Glutamatergic neuron (in vitro differentiated cells): Measurements from ENCODE around the gene MAN2B1. TPM values are rescaled to one million over a fixed set of nuclear protein-coding genes. Genes with fewer than 3 reads are reported as not detected.

Experiments
- DNase-seq: peaks from one replicate; pipeline ENCODE4 v3.0.0; 2022
- H3K27ac Mint-ChIP-seq: one replicate; pipeline ENCODE4 v1.8.0; 2020; ENCODE audit warnings: mild to moderate bottlenecking, mixed read lengths, inconsistent platforms; ENCODE audit not compliant: unreplicated experiment
- H3K27me3 Mint-ChIP-seq: one replicate; pipeline ENCODE4 v1.8.0; 2020; ENCODE audit warnings: mild to moderate bottlenecking, moderate library complexity, mixed read lengths, inconsistent platforms; ENCODE audit not compliant: unreplicated experiment
- H3K36me3 Mint-ChIP-seq: one replicate; pipeline ENCODE4 v1.8.0; 2020; ENCODE audit warnings: mild to moderate bottlenecking, mixed read lengths, inconsistent platforms; ENCODE audit not compliant: unreplicated experiment
- H3K4me1 Mint-ChIP-seq: one replicate; pipeline ENCODE4 v1.8.0; 2020; ENCODE audit warnings: mild to moderate bottlenecking, low read depth, mixed read lengths, inconsistent platforms; ENCODE audit not compliant: unreplicated experiment
- H3K4me3 Mint-ChIP-seq: one replicate; pipeline ENCODE4 v1.8.0; 2020; ENCODE audit warnings: mild to moderate bottlenecking, mixed read lengths, inconsistent platforms; ENCODE audit not compliant: unreplicated experiment
- H3K9me3 Mint-ChIP-seq: one replicate; pipeline ENCODE4 v1.8.0; 2020; ENCODE audit warnings: mild to moderate bottlenecking, moderate library complexity, mixed read lengths, inconsistent platforms; ENCODE audit not compliant: unreplicated experiment
- CTCF ChIP-seq: fragments of 200-600 bp; sonication (generic); IDR thresholded peaks from one replicate; pipeline ENCODE4 v1.5.0; 2021; ENCODE audit not compliant: partially characterized antibody, unreplicated experiment
- total RNA-seq: library from RNA; stranded (reverse); fragmentation: NEBNext Ultra II Directional; extraction: Animal tissue kit (Norgen Biotek cat#: 25700); gene quantifications from one replicate; pipeline ENCODE4 v1.2.1, GENCODE V29; 2021; ENCODE audit not compliant: unreplicated experiment

MAN2B1 gene
- total RNA-seq, 1 donor from 2014 or later = 72.2 TPM

GRCh38 chr19:12597594-12597993 is 68.9 kb downstream of the MAN2B1 start:
- no peaks in the 10 kb centered on the region for H3K4me1 Mint-ChIP-seq
- TF ChIP-seq CTCF = no peak
- no peak overlapping the region for H3K27ac Mint-ChIP-seq
- H3K4me3 Mint-ChIP-seq = no peak overlapping the region
- peaks cover 1% of the 10 kb centered on the region for H3K9me3 Mint-ChIP-seq
- no peaks in the 10 kb centered on the region for H3K27me3 Mint-ChIP-seq
- DNase-seq = no peak
- H3K36me3 Mint-ChIP-seq = peaks cover 4% of the 10 kb centered on the region

GRCh38 chr19:12596927-12597548 is 69.5 kb downstream of the MAN2B1 start:
- no peaks in the 10 kb centered on the region for H3K4me1 Mint-ChIP-seq
- H3K9me3 Mint-ChIP-seq = peaks cover 4% of the 10 kb centered on the region
- H3K27me3 Mint-ChIP-seq = no peaks in the 10 kb centered on the region
- H3K4me3 Mint-ChIP-seq = no peak overlapping the region
- H3K36me3 Mint-ChIP-seq = peaks cover 3% of the 10 kb centered on the region
- H3K27ac Mint-ChIP-seq = no peak overlapping the region
- DNase-seq = no peak
- no peak for TF ChIP-seq CTCF

Other genes with a start within 250 kb of the MAN2B1 start
- gene ZNF443, start 225.7 kb downstream of the MAN2B1 start, total RNA-seq = 8.8 TPM
- 8.7 TPM for gene ZNF709, start 181.9 kb downstream of the MAN2B1 start, total RNA-seq
- 11.2 TPM for gene ZNF564, start 115.3 kb downstream of the MAN2B1 start, total RNA-seq
- gene ZNF490, start 55.9 kb downstream of the MAN2B1 start, total RNA-seq = 8.0 TPM
- 27.6 TPM for gene ZNF791, start 55.8 kb downstream of the MAN2B1 start, total RNA-seq
- gene WDR83, start 65 bp upstream of the MAN2B1 start, total RNA-seq = 16.3 TPM
- 116 TPM for gene DHPS, start 15.1 kb upstream of the MAN2B1 start, total RNA-seq
- gene GNG14, start 21.3 kb upstream of the MAN2B1 start, total RNA-seq = not detected
- 7.4 TPM for gene FBXW9, start 29.9 kb upstream of the MAN2B1 start, total RNA-seq
- 135 TPM for gene TNPO2, start 57.2 kb upstream of the MAN2B1 start, total RNA-seq
- gene TRIR, start 67.9 kb upstream of the MAN2B1 start, total RNA-seq = 204 TPM
- 49.3 TPM for gene GET3, start 70.8 kb upstream of the MAN2B1 start, total RNA-seq
- not detected for gene BEST2, start 85.0 kb upstream of the MAN2B1 start, total RNA-seq
- 40.1 TPM for gene HOOK2, start 108.8 kb upstream of the MAN2B1 start, total RNA-seq
- gene JUNB, start 124.7 kb upstream of the MAN2B1 start, total RNA-seq = 24.9 TPM
- gene PRDX2, start 135.1 kb upstream of the MAN2B1 start, total RNA-seq = 671 TPM
- gene THSD8, start 135.3 kb upstream of the MAN2B1 start, total RNA-seq = 14.4 TPM
- gene RNASEH2A, start 139.8 kb upstream of the MAN2B1 start, total RNA-seq = 16.7 TPM
- 4.8 TPM for gene RTBDN, start 167.8 kb upstream of the MAN2B1 start, total RNA-seq
- 230 TPM for gene MAST1, start 171.8 kb upstream of the MAN2B1 start, total RNA-seq
- 7.9 TPM for gene DNASE2, start 214.7 kb upstream of the MAN2B1 start, total RNA-seq
- not detected for gene KLF1, start 220.5 kb upstream of the MAN2B1 start, total RNA-seq
- gene GCDH, start 224.4 kb upstream of the MAN2B1 start, total RNA-seq = 34.2 TPM